Measurements from ENCODE around the gene POLR3H. TPM values are rescaled to one million over a fixed set of nuclear protein-coding genes. Genes with fewer than 3 reads are reported as not detected.
"Not testable (repeated sequence)": the region's sequence is repeated elsewhere in the genome, so short reads cannot be mapped to it uniquely, and the experiment has no call there.

POLR3H gene
- total RNA-seq: 10 to 100 TPM; 29.8 to 30.5 TPM

- peak within 1 kb of the TSS; percentile 98 for H3K4me3 Mint-ChIP-seq
- ATAC-seq (ENCODE audit: low read depth): peak; percentile 97
Observed at GRCh38 chr22:41543854-41544670, at the start of gene POLR3H. Gene POLR3H (minus strand): TSS chr22:41544470. CDS start chr22:41544101, 369 bp downstream.

GRCh38 chr22:41593336-41593960, 49.2 kb upstream of the POLR3H start:
- H3K36me3 Mint-ChIP-seq; ATAC-seq (ENCODE audit: low read depth); H3K4me3 Mint-ChIP-seq; H3K9me3 Mint-ChIP-seq; H3K4me1 Mint-ChIP-seq; DNase-seq; H3K27me3 Mint-ChIP-seq; POLR2A ChIA-PET; H3K27ac Mint-ChIP-seq: not testable (repeated sequence)

More at GRCh38 chr22:41543854-41544670, at the start of gene POLR3H:
- peak within 1 kb of the TSS; percentile 95 for H3K27ac Mint-ChIP-seq
- peaks cover 1% of the 10 kb centered on the region for H3K27me3 Mint-ChIP-seq
- H3K36me3 Mint-ChIP-seq: peaks cover 3% of the 10 kb centered on the region
- DNase-seq: peak; percentile 96
- peaks cover 24% of the 10 kb centered on the region for H3K4me1 Mint-ChIP-seq
- no peaks in the 10 kb centered on the region for H3K9me3 Mint-ChIP-seq
- POLR2A ChIA-PET: interaction anchor here (0.6 to 1.4 kb wide), 5 partner anchors 37 to 122 kb away, joined by 3 to 15 read pairs (median 3); partner anchors contain the start of genes DESI1, PMM1, TOB2 and XRCC6

- Mint-ChIP-seq H3K27ac (peak within 1 kb of the TSS; percentile 92), H3K9me3 (no peaks in the 10 kb centered on the region), H3K27me3 (no peaks in the 10 kb centered on the region), H3K4me3 (peak within 1 kb of the TSS; percentile 92), H3K4me1 (peaks cover 9% of the 10 kb centered on the region), H3K36me3 (peaks cover 2% of the 10 kb centered on the region)
- ATAC-seq (ENCODE audit: low read depth): peak; percentile 95
- peak; percentile 98 for DNase-seq
- POLR2A ChIA-PET: interaction anchor here (0.6 to 4.4 kb wide), 35 partner anchors 8 to 771 kb away, joined by 3 to 91 read pairs (median 4); partner anchors contain the start of genes ACO2, CCDC134, DESI1 and PHF5A
Observed at GRCh38 chr22:41589391-41590241, 45.3 kb upstream of the POLR3H start, which contains the start of gene PMM1. Gene PMM1 (minus strand): TSS chr22:41589840. CDS start chr22:41589805, 35 bp downstream.

GRCh38 chr22:41587347-41587723, 43.1 kb upstream of the POLR3H start:
- H3K4me3 Mint-ChIP-seq: no peak overlapping the region

GRCh38 chr22:41585898-41586297, 41.6 kb upstream of the POLR3H start:
- POLR2A ChIA-PET: no interaction called here
- Mint-ChIP-seq H3K4me1 (peaks cover 11% of the 10 kb centered on the region), H3K27me3 (no peaks in the 10 kb centered on the region), H3K9me3 (no peaks in the 10 kb centered on the region), H3K36me3 (peaks cover 7% of the 10 kb centered on the region), H3K27ac (no peak overlapping the region), H3K4me3 (no peak overlapping the region)
- no peak for ATAC-seq (ENCODE audit: low read depth)
- DNase-seq: no peak

More at GRCh38 chr22:41587347-41587723, 43.1 kb upstream of the POLR3H start:
- Mint-ChIP-seq H3K4me1 (peaks cover 13% of the 10 kb centered on the region), H3K9me3 (no peaks in the 10 kb centered on the region), H3K36me3 (peaks cover 7% of the 10 kb centered on the region), H3K27ac (no peak overlapping the region), H3K27me3 (no peaks in the 10 kb centered on the region)
- ATAC-seq (ENCODE audit: low read depth) (no peak), DNase-seq (no peak)
- POLR2A ChIA-PET: interaction anchor here (0.7 kb wide), 2 partner anchors 8 to 635 kb away, joined by 3 to 4 read pairs; no protein-coding TSS in a partner anchor

GRCh38 chr22:41584881-41585280, 40.6 kb upstream of the POLR3H start:
- POLR2A ChIA-PET: no interaction called here
- H3K36me3 Mint-ChIP-seq: peaks cover 9% of the 10 kb centered on the region
- no peaks in the 10 kb centered on the region for H3K27me3 Mint-ChIP-seq
- H3K4me3 Mint-ChIP-seq: no peak overlapping the region
- H3K27ac Mint-ChIP-seq: no peak overlapping the region
- H3K9me3 Mint-ChIP-seq: no peaks in the 10 kb centered on the region
- peaks cover 11% of the 10 kb centered on the region for H3K4me1 Mint-ChIP-seq
- ATAC-seq (ENCODE audit: low read depth): no peak
- DNase-seq: no peak

GRCh38 chr22:41582694-41583093, 38.4 kb upstream of the POLR3H start:
- POLR2A ChIA-PET: interaction anchor here (0.6 kb wide), 1 partner anchor 926 kb away, joined by 3 read pairs; no protein-coding TSS in a partner anchor
- no peak for DNase-seq
- Mint-ChIP-seq H3K9me3 (no peaks in the 10 kb centered on the region), H3K27ac (no peak overlapping the region), H3K27me3 (no peaks in the 10 kb centered on the region), H3K36me3 (peaks cover 11% of the 10 kb centered on the region), H3K4me1 (peaks cover 3% of the 10 kb centered on the region), H3K4me3 (no peak overlapping the region)
- ATAC-seq (ENCODE audit: low read depth): no peak

- Mint-ChIP-seq H3K9me3 (no peaks in the 10 kb centered on the region), H3K4me1 (peaks cover 3% of the 10 kb centered on the region), H3K27ac (no peak overlapping the region), H3K36me3 (peaks cover 11% of the 10 kb centered on the region), H3K4me3 (no peak overlapping the region), H3K27me3 (no peaks in the 10 kb centered on the region)
- DNase-seq (no peak), ATAC-seq (ENCODE audit: low read depth) (no peak)
- POLR2A ChIA-PET: interaction anchor here (0.6 kb wide), 1 partner anchor 9 kb away, joined by 3 read pairs; no protein-coding TSS in a partner anchor
Observed at GRCh38 chr22:41579997-41580355, 35.7 kb upstream of the POLR3H start.

GRCh38 chr22:41579297-41579996, 35.2 kb upstream of the POLR3H start:
- H3K4me3 Mint-ChIP-seq: no peak overlapping the region
- peaks cover 10% of the 10 kb centered on the region for H3K36me3 Mint-ChIP-seq
- no peak for ATAC-seq (ENCODE audit: low read depth)
- POLR2A ChIA-PET: interaction anchor here (0.6 to 0.8 kb wide), 2 partner anchors 8 to 10 kb away, joined by 3 to 4 read pairs; partner anchors contain the start of gene PMM1
- peaks cover 3% of the 10 kb centered on the region for H3K4me1 Mint-ChIP-seq
- no peak overlapping the region for H3K27ac Mint-ChIP-seq
- H3K9me3 Mint-ChIP-seq: no peaks in the 10 kb centered on the region
- no peak for DNase-seq
- H3K27me3 Mint-ChIP-seq: no peaks in the 10 kb centered on the region

- Mint-ChIP-seq H3K27ac (no peak overlapping the region), H3K27me3 (no peaks in the 10 kb centered on the region), H3K36me3 (peaks cover 8% of the 10 kb centered on the region), H3K4me3 (no peak overlapping the region), H3K9me3 (no peaks in the 10 kb centered on the region), H3K4me1 (peaks cover 3% of the 10 kb centered on the region)
- DNase-seq (no peak), ATAC-seq (ENCODE audit: low read depth) (no peak)
- POLR2A ChIA-PET: interaction anchor here (0.6 to 0.8 kb wide), 3 partner anchors 9 to 990 kb away, joined by 3 to 4 read pairs (median 3); partner anchors contain the start of gene PMM1
Observed at GRCh38 chr22:41578818-41579217, 34.5 kb upstream of the POLR3H start.

GRCh38 chr22:41578114-41578513, 33.8 kb upstream of the POLR3H start:
- DNase-seq: no peak

GRCh38 chr22:41576877-41577276, 32.6 kb upstream of the POLR3H start:
- Mint-ChIP-seq H3K27ac (no peak overlapping the region), H3K27me3 (no peaks in the 10 kb centered on the region)
- POLR2A ChIA-PET: interaction anchor here (1.2 kb wide), 1 partner anchor 27 kb away, joined by 3 read pairs; no protein-coding TSS in a partner anchor

More at GRCh38 chr22:41578114-41578513, 33.8 kb upstream of the POLR3H start:
- H3K4me1 Mint-ChIP-seq: peaks cover 3% of the 10 kb centered on the region
- H3K36me3 Mint-ChIP-seq: peaks cover 8% of the 10 kb centered on the region
- H3K9me3 Mint-ChIP-seq: no peaks in the 10 kb centered on the region
- no peak for ATAC-seq (ENCODE audit: low read depth)
- no peak overlapping the region for H3K27ac Mint-ChIP-seq
- POLR2A ChIA-PET: interaction anchor here (0.6 to 1.2 kb wide), 2 partner anchors 26 to 991 kb away, joined by 3 read pairs; no protein-coding TSS in a partner anchor
- no peak overlapping the region for H3K4me3 Mint-ChIP-seq
- H3K27me3 Mint-ChIP-seq: no peaks in the 10 kb centered on the region

More at GRCh38 chr22:41576877-41577276, 32.6 kb upstream of the POLR3H start:
- no peaks in the 10 kb centered on the region for H3K9me3 Mint-ChIP-seq
- no peaks in the 10 kb centered on the region for H3K4me1 Mint-ChIP-seq
- peak; percentile 53 for DNase-seq
- H3K36me3 Mint-ChIP-seq: peaks cover 3% of the 10 kb centered on the region
- peak; percentile 63 for ATAC-seq (ENCODE audit: low read depth)
- H3K4me3 Mint-ChIP-seq: no peak overlapping the region

Data from activated naive CD8-positive, alpha-beta T cell treated with anti-CD3 and anti-CD28 coated beads, Interleukin-2, amount 10 ng/mL, durations not matched to agents 7 days and 5 days (primary cell).